Tibial artery (tissue), 4 donors: ENCODE results near the gene POP4.

ENCODE experiments used
- DNase-seq, 2 donors: peaks; one replicate each; pipeline ENCODE4 v3.0.0-alpha.2; 2019
- H3K27ac ChIP-seq, 2 donors: fragments of 200-600 bp; sonication (generic) in 1 of 2; 1 replicate in 1 of 2; 2 replicates in 1 of 2; pipeline ENCODE4 v1.5.1; 2018 to 2019; ENCODE audit warnings: mild to moderate bottlenecking in 1 of 2
- H3K27me3 ChIP-seq, 2 donors: fragments of 200-600 bp; sonication (generic) in 1 of 2; one replicate each; pipeline versions ENCODE4 v1.5.1 to v1.6.0; 2016 to 2019
- H3K36me3 ChIP-seq, 3 donors: fragments of 200-600 bp; sonication (generic) in 2 of 3; one replicate each; pipeline ENCODE4 v1.5.1; 2016 to 2019; ENCODE audit warnings: mild to moderate bottlenecking in 2 of 3
- H3K4me1 ChIP-seq, 4 donors: fragments of 200-600 bp; sonication (generic) in 2 of 4; 1 replicate in 3 of 4; 2 replicates in 1 of 4; pipeline ENCODE4 v1.5.1; 2016 to 2019
- H3K4me3 ChIP-seq, 2 donors: fragments of 200-600 bp; sonication (generic) in 1 of 2; 1 replicate in 1 of 2; 2 replicates in 1 of 2; pipeline ENCODE4 v1.5.1; 2018 to 2019; ENCODE audit warnings: mild to moderate bottlenecking in 2 of 2
- H3K9me3 ChIP-seq, 3 donors: fragments of 200-600 bp; sonication (generic) in 1 of 3; one replicate each; pipeline ENCODE4 v1.5.1; 2016 to 2019
- intact Hi-C: fragments of 100-400 bp; cut with DNase I; formaldehyde crosslinking; loops from one replicate; pipeline ENCODE4 v1.15.0; 2023; ENCODE audit warnings: low total_unique reads
- TF ChIP-seq, protein P1 (sequence below), 2 experiments: fragments of 200-600 bp in 1 of 2; fragments of 450-650 bp in 1 of 2; IDR thresholded peaks; one replicate each; pipeline ENCODE4 v1.5.1; 2017 to 2019; ENCODE audit warnings: antibody characterized with exemption in 2 of 2, mild to moderate bottlenecking in 1 of 2, moderate library complexity in 1 of 2

The POP4 gene

DNA sequence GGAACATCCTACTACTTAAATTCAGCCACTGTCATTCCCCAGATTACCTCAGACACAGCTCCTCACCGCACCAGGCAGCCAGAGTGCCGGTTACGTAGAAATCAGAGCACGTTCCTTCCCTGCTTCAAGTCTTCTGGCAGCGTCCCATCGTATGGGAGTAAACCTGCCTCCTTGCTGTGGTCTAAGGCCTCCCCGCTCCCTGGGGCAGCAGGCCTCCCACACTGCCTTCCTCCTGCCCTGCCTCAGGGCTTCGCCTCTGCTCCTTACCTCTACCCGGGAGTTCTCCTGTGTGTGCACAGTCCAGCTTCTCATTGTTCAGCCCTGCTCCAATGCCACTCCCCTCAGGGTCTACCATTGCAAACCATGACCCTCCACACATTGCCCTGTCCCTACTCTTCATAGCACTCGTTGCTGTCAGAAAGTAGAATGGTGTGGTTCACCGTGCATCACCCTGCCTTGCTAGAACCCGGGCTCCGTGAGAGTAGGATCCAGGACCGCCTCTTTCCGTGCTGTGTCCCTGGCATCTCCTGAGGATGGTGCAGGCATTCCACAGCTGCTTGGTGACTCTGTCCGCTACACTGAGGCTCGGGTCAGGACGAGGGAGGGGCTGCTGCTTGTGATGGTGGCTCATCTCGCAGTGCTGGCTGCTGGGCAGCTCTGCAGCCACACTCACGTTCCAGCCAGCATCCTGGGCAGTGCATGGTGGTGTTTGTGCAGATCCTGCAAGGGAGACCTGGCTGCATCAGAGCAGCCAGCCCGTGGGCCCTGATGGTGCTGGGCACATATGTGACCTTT is 6.9 kb downstream of the POP4 start:
- Histone ChIP-seq H3K27me3 (no peaks in the 10 kb centered on the region), H3K4me3 (no peak overlapping the region), H3K9me3 (no peaks in the 10 kb centered on the region), H3K4me1 (no peaks in the 10 kb centered on the region), H3K27ac (no peak overlapping the region), H3K36me3 (peaks cover 53 to 83% (median 69%) of the 10 kb centered on the region in 3 donors)
- TF ChIP-seq, protein P1, sequence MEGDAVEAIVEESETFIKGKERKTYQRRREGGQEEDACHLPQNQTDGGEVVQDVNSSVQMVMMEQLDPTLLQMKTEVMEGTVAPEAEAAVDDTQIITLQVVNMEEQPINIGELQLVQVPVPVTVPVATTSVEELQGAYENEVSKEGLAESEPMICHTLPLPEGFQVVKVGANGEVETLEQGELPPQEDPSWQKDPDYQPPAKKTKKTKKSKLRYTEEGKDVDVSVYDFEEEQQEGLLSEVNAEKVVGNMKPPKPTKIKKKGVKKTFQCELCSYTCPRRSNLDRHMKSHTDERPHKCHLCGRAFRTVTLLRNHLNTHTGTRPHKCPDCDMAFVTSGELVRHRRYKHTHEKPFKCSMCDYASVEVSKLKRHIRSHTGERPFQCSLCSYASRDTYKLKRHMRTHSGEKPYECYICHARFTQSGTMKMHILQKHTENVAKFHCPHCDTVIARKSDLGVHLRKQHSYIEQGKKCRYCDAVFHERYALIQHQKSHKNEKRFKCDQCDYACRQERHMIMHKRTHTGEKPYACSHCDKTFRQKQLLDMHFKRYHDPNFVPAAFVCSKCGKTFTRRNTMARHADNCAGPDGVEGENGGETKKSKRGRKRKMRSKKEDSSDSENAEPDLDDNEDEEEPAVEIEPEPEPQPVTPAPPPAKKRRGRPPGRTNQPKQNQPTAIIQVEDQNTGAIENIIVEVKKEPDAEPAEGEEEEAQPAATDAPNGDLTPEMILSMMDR (IDR thresholded peaks at IDR 0.05): no peak
- intact Hi-C loops: loop anchor here (5.0 kb wide), 1 partner anchor 79 kb away; no protein-coding TSS in a partner anchor
- no peak for DNase-seq

DNA sequence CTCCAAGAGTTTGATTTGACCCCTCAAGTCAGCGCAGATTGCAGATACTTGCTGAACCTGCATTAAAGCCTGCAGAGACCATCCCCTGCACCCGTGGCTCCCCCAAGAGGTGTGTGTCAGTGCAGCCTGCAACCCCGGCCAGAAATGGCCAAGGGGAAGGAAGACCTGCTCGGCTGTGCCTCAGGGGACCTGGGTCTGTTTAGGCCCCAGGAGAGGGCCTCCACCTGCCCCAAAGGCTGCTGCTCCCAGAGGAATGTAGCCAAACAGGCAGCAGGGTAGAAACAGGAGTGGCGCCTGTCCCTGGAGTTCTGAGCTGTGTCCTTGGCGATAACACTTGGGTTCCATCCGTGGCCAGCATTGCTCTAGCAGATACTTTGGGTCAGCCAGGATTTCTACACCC is 8.0 kb downstream of the POP4 start:
- TF ChIP-seq, protein P1 (IDR thresholded peaks at IDR 0.05): no peak
- Histone ChIP-seq H3K36me3 (peaks cover 48 to 77% (median 63%) of the 10 kb centered on the region in 3 donors), H3K9me3 (no peaks in the 10 kb centered on the region), H3K27me3 (no peaks in the 10 kb centered on the region), H3K27ac (no peak overlapping the region), H3K4me3 (no peak overlapping the region), H3K4me1 (no peaks in the 10 kb centered on the region)
- no peak for DNase-seq
- intact Hi-C loops: loop anchor here (2.0 to 5.0 kb wide), 2 partner anchors 78 to 103 kb away; no protein-coding TSS in a partner anchor

DNA sequence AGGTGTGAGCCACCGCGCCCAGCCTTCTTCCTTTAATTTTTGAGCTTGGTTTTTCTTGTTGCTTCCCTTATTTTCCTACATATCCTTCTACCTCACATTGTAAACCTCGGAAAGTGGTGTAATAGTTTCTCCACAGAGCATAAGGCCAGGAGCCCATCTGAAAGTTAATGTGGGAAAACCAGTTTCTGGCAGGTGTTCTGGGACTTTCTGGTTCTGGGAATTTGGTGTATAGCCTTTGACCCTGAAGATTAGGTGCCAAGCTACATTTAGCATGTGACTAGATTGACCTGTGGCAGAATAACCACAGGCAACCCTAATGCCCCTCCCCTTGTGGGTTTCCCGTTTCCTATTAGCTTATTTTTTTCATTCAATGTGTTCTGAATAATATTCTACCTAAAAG is 8.7 kb downstream of the POP4 start:
- Histone ChIP-seq H3K27me3 (no peaks in the 10 kb centered on the region), H3K36me3 (peaks cover 41 to 70% (median 55%) of the 10 kb centered on the region in 3 donors), H3K27ac (no peak overlapping the region), H3K4me1 (no peaks in the 10 kb centered on the region), H3K4me3 (no peak overlapping the region), H3K9me3 (no peaks in the 10 kb centered on the region)
- TF ChIP-seq, protein P1 (IDR thresholded peaks at IDR 0.05): no peak
- no peak for DNase-seq
- intact Hi-C loops: loop anchor here (2.0 to 5.0 kb wide), 2 partner anchors 78 to 102 kb away; no protein-coding TSS in a partner anchor

DNA sequence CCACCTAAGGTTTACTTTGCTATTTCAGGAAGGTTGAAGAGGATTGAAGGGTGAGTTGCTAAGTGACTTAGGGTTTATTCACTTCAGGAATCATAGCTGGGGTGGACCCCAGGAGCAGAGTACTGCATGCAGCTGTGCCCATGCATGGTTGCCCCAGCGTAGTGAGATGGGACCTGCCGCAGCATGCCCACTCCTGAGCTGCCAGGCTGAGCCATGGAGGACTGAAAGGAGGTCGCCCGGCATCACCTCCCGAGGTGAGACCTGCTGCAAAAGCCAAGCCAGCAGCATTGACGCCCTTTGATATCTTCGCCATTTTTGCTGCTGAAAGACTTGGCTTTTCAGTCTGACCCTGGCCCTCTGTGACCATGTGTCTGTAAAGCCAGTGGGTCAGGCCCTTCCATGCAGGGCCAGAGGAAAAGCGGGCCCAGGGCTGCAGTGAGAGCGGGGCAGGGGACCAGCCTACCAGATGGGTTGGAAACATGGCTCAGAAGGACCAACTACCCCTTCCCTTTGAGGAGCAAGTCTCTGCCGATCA is 9.9 kb downstream of the POP4 start:
- no peak for DNase-seq
- H3K27ac ChIP-seq: no peak overlapping the region
- peaks cover 0 to 2% of the 10 kb centered on the region in 2 donors for H3K27me3 ChIP-seq
- intact Hi-C loops: loop anchor here (2.0 kb wide), 1 partner anchor 101 kb away; no protein-coding TSS in a partner anchor
- no peaks in the 10 kb centered on the region for H3K4me1 ChIP-seq
- no peaks in the 10 kb centered on the region for H3K9me3 ChIP-seq
- H3K36me3 ChIP-seq: peaks cover 40 to 59% (median 53%) of the 10 kb centered on the region in 3 donors
- TF ChIP-seq, protein P1 (IDR thresholded peaks at IDR 0.05): no peak
- H3K4me3 ChIP-seq: no peak overlapping the region

DNA sequence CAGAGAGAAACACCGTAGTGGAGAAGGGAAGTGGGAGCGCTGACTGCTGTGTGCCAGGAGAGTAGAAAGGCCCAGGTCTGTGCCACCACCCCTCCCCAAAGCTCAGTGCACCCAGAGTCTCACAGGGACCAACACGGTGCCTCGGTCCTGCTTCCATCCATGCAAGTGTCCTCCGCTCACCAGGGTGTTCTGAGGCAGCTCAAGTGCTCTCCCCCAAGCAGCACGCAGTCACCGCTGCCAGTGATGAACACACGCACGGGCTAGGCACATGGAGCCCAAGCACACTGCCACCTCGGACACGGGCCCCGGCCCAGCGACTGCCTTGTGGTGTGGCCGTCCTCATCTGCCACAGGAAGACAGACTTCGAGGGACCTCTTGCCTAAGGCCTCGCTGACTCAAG is 10.5 kb downstream of the POP4 start:
- no peak for DNase-seq
- H3K27me3 ChIP-seq: peaks cover 0 to 8% of the 10 kb centered on the region in 2 donors
- H3K36me3 ChIP-seq: peaks cover 35 to 54% (median 48%) of the 10 kb centered on the region in 3 donors
- H3K9me3 ChIP-seq: no peaks in the 10 kb centered on the region
- no peak overlapping the region for H3K4me3 ChIP-seq
- TF ChIP-seq, protein P1 (IDR thresholded peaks at IDR 0.05): no peak
- intact Hi-C loops: no loop called here
- no peak overlapping the region for H3K27ac ChIP-seq
- no peaks in the 10 kb centered on the region for H3K4me1 ChIP-seq
